ENCODE results near the gene TNFRSF1B. TPM values are rescaled to one million over a fixed set of nuclear protein-coding genes. Genes with fewer than 3 reads are reported as not detected.
A peak's percentile ranks its signal among the peaks of the same experiment; 100 is the strongest.

Gene TNFRSF1B
- polyA plus RNA-seq, 3 donors: 436 to 761 (median 450) TPM

GRCh38 chr1:12245116-12245515 is 78.3 kb downstream of the TNFRSF1B start:
- Mint-ChIP-seq H3K4me1 (peaks cover 2% of the 10 kb centered on the region), H3K4me3 (no peak overlapping the region), H3K36me3 (peaks cover 71 to 94% of the 10 kb centered on the region in 2 donors), H3K27me3 (ENCODE audit: low read depth in 3 of 3) (peaks cover 0 to 3% (median 0%) of the 10 kb centered on the region in 3 donors), H3K27ac (no peak overlapping the region), H3K9me3 (no peaks in the 10 kb centered on the region)
- H3K9ac ChIP-seq (ENCODE audit: insufficient read depth, low read length, poor library complexity, severe bottlenecking): no peak overlapping the region
- DNase-seq: no peak
- TF ChIP-seq, protein P1, sequence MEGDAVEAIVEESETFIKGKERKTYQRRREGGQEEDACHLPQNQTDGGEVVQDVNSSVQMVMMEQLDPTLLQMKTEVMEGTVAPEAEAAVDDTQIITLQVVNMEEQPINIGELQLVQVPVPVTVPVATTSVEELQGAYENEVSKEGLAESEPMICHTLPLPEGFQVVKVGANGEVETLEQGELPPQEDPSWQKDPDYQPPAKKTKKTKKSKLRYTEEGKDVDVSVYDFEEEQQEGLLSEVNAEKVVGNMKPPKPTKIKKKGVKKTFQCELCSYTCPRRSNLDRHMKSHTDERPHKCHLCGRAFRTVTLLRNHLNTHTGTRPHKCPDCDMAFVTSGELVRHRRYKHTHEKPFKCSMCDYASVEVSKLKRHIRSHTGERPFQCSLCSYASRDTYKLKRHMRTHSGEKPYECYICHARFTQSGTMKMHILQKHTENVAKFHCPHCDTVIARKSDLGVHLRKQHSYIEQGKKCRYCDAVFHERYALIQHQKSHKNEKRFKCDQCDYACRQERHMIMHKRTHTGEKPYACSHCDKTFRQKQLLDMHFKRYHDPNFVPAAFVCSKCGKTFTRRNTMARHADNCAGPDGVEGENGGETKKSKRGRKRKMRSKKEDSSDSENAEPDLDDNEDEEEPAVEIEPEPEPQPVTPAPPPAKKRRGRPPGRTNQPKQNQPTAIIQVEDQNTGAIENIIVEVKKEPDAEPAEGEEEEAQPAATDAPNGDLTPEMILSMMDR (IDR thresholded peaks at IDR 0.05): no peak
- H3K4me1 ChIP-seq (ENCODE audit: control insufficient read depth in 1 of 2, insufficient read depth in 2 of 2, low read length in 2 of 2): no peaks in the 10 kb centered on the region
- H3K4me2 ChIP-seq (replicated peaks; ENCODE audit: extremely low read depth, low read length, poor library complexity, severe bottlenecking): no peak overlapping the region
- no peak overlapping the region for H2AFZ ChIP-seq (ENCODE audit: insufficient read depth, low read depth, low read length, poor library complexity, severe bottlenecking)
- no peak overlapping the region for H3K27ac ChIP-seq (ENCODE audit: low read depth in 1 of 2, low read length in 2 of 2)
- peaks cover 50 to 95% of the 10 kb centered on the region in 2 donors for H3K36me3 ChIP-seq (replicated peaks in 1 of 2; ENCODE audit: control insufficient read depth in 1 of 2, insufficient read depth in 2 of 2, low read length in 2 of 2)
- H3K9me3 ChIP-seq (replicated peaks in 1 of 2; ENCODE audit: control insufficient read depth in 1 of 2, insufficient read depth in 1 of 2, low read length in 2 of 2): no peaks in the 10 kb centered on the region
- intact Hi-C loops (cut with micrococcal nuclease): no loop called here
- no CpG with 5 or more reads among the region's 3 CpGs for WGBS (ENCODE audit: insufficient coverage)
- no peak overlapping the region for H3K4me3 ChIP-seq (replicated peaks in 1 of 3; ENCODE audit: low read depth in 2 of 3, low read length in 3 of 3)
- no peaks in the 10 kb centered on the region for H3K79me2 ChIP-seq (ENCODE audit: insufficient read depth, low read length)
- peaks cover 12% of the 10 kb centered on the region for H4K20me1 ChIP-seq (ENCODE audit: insufficient read depth, low read length)
- no peaks in the 10 kb centered on the region for H3K27me3 ChIP-seq (ENCODE audit: control insufficient read depth in 2 of 2, insufficient read depth in 2 of 2, low read length in 2 of 2)

- Mint-ChIP-seq H3K27me3 (ENCODE audit: low read depth in 3 of 3) (peaks cover 0 to 3% (median 0%) of the 10 kb centered on the region in 3 donors), H3K36me3 (peaks cover 76 to 96% of the 10 kb centered on the region in 2 donors), H3K4me3 (no peak overlapping the region), H3K9me3 (no peaks in the 10 kb centered on the region), H3K27ac (peak overlapping the region in 1 of 7 donors; percentile 16), H3K4me1 (peaks cover 2% of the 10 kb centered on the region)
- no peaks in the 10 kb centered on the region for H3K4me1 ChIP-seq (ENCODE audit: control insufficient read depth in 1 of 2, insufficient read depth in 2 of 2, low read length in 2 of 2)
- H3K4me3 ChIP-seq (replicated peaks in 1 of 3; ENCODE audit: low read depth in 2 of 3, low read length in 3 of 3): no peak overlapping the region
- no peaks in the 10 kb centered on the region for H3K79me2 ChIP-seq (ENCODE audit: insufficient read depth, low read length)
- no peak overlapping the region for H3K27ac ChIP-seq (ENCODE audit: low read depth in 1 of 2, low read length in 2 of 2)
- H3K9me3 ChIP-seq (replicated peaks in 1 of 2; ENCODE audit: control insufficient read depth in 1 of 2, insufficient read depth in 1 of 2, low read length in 2 of 2): no peaks in the 10 kb centered on the region
- H3K4me2 ChIP-seq (replicated peaks; ENCODE audit: extremely low read depth, low read length, poor library complexity, severe bottlenecking): no peak overlapping the region
- H3K36me3 ChIP-seq (replicated peaks in 1 of 2; ENCODE audit: control insufficient read depth in 1 of 2, insufficient read depth in 2 of 2, low read length in 2 of 2): peaks cover 56 to 99% of the 10 kb centered on the region in 2 donors
- DNase-seq: no peak
- no peak overlapping the region for H2AFZ ChIP-seq (ENCODE audit: insufficient read depth, low read depth, low read length, poor library complexity, severe bottlenecking)
- intact Hi-C loops (cut with micrococcal nuclease): no loop called here
- no peaks in the 10 kb centered on the region for H3K27me3 ChIP-seq (ENCODE audit: control insufficient read depth in 2 of 2, insufficient read depth in 2 of 2, low read length in 2 of 2)
- peaks cover 9% of the 10 kb centered on the region for H4K20me1 ChIP-seq (ENCODE audit: insufficient read depth, low read length)
- TF ChIP-seq, protein P1 (IDR thresholded peaks at IDR 0.05): no peak
- H3K9ac ChIP-seq (ENCODE audit: insufficient read depth, low read length, poor library complexity, severe bottlenecking): no peak overlapping the region
Measured at GRCh38 chr1:12245733-12246132, 78.9 kb downstream of the TNFRSF1B start.
